MCF 10A (cell line): ENCODE results near the gene DMRTA2. TPM values are rescaled to one million over a fixed set of nuclear protein-coding genes. Genes with fewer than 3 reads are reported as not detected.

Source experiments
- BruUV-seq: library from RNA; stranded (reverse); fragments of 400-500 nt; replicated peaks from 2 replicates; lab custom pipeline; 2021; lab: Mats Ljungman, UMichigan
- CTCF ChIA-PET: fragments of 300-600 bp; sonication (Branson Sonifier 250); formaldehyde crosslinking; extraction: SDS; loops from one replicate; lab custom pipeline; 2021; ENCODE audit warnings: antibody characterized with exemption, inconsistent platforms; lab: Yijun Ruan, JAX
- POLR2A ChIA-PET: fragments of 300-600, 350-650 bp; sonication (Branson Sonifier 250); formaldehyde crosslinking; extraction: SDS; loops from one replicate; lab custom pipeline; 2020; ENCODE audit warnings: antibody characterized with exemption, inconsistent platforms; lab: Yijun Ruan, JAX
- DNase-seq: peaks from one replicate; pipeline ENCODE4 v3.0.0-alpha.2; 2018; ENCODE audit not compliant: unreplicated experiment
- H3K27ac Mint-ChIP-seq: one replicate; pipeline ENCODE4 v1.8.0; 2022; ENCODE audit warnings: mild to moderate bottlenecking, low read depth, mixed read lengths; ENCODE audit not compliant: unreplicated experiment
- H3K27me3 Mint-ChIP-seq: one replicate; pipeline ENCODE4 v1.8.0; 2022; ENCODE audit warnings: mixed read lengths; ENCODE audit not compliant: insufficient read depth, unreplicated experiment
- H3K36me3 Mint-ChIP-seq: one replicate; pipeline ENCODE4 v1.8.0; 2022; ENCODE audit warnings: mild to moderate bottlenecking, moderate library complexity, mixed read lengths; ENCODE audit not compliant: insufficient read depth, unreplicated experiment
- H3K4me1 Mint-ChIP-seq: one replicate; pipeline ENCODE4 v1.8.0; 2022; ENCODE audit warnings: mixed read lengths; ENCODE audit not compliant: insufficient read depth, unreplicated experiment
- H3K4me3 Mint-ChIP-seq: one replicate; pipeline ENCODE4 v1.8.0; 2022; ENCODE audit warnings: mild to moderate bottlenecking, moderate library complexity, mixed read lengths; ENCODE audit not compliant: unreplicated experiment
- H3K9me3 Mint-ChIP-seq: one replicate; pipeline ENCODE4 v1.8.0; 2022; ENCODE audit warnings: mixed read lengths; ENCODE audit not compliant: unreplicated experiment
- CTCF ChIP-seq: fragments of 200-600 bp; IDR thresholded peaks from one replicate; pipeline ENCODE4 v1.8.0; 2022; ENCODE audit warnings: antibody characterized with exemption, mild to moderate bottlenecking; ENCODE audit not compliant: unreplicated experiment
- intact Hi-C: fragments of 100-400 bp; cut with micrococcal nuclease; formaldehyde crosslinking; loops from 2 replicates; pipeline ENCODE4 v1.14.1; 2022
- total RNA-seq: library from RNA; stranded (reverse); gene quantifications from 2 replicates; pipeline ENCODE4 v1.2.3, GENCODE V29; 2022

DMRTA2 gene
- total RNA-seq, 1 experiment from 2014 or later = not detected

GRCh38 chr1:50454911-50455310 lies 31.7 kb upstream of the DMRTA2 start:
- Mint-ChIP-seq H3K9me3 (no peaks in the 10 kb centered on the region), H3K4me1 (no peaks in the 10 kb centered on the region), H3K36me3 (peaks cover 16% of the 10 kb centered on the region), H3K4me3 (no peak overlapping the region), H3K27me3 (no peaks in the 10 kb centered on the region), H3K27ac (no peak overlapping the region)
- ChIA-PET CTCF (interaction anchor here (0.6 kb wide), 1 partner anchor 98 kb away, joined by 3 read pairs; no protein-coding TSS in a partner anchor), POLR2A (no interaction called here)
- DNase-seq = no peak
- no TSS peak for BruUV-seq
- no peak for TF ChIP-seq CTCF
- intact Hi-C loops = no loop called here

DNA sequence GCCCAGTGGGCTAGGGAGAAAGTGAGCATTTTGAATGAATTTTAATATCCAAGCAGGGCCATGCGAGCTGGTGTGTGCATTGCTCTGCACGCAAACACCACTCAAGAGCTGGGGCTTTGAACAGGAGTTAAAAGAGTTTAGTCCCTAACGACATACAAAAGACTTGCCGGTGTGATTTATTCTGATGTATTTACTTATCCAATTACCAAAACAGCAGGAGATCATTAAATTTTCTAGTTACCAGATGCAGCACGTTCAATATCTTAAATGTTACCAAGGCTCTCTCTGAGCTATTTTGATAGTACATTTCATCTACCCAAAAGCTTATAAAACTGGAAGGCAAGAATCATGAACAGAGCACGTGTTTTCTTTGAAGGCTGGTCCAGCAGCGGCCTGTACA lies 30.0 kb upstream of the DMRTA2 start:
- POLR2A ChIA-PET = no interaction called here

GRCh38 chr1:50452700-50453099 lies 29.5 kb upstream of the DMRTA2 start:
- POLR2A ChIA-PET = no interaction called here
- H3K27me3 Mint-ChIP-seq = no peaks in the 10 kb centered on the region
- no TSS peak for BruUV-seq

More for the DNA sequence above, 30.0 kb upstream of the DMRTA2 start:
- no peak overlapping the region for H3K27ac Mint-ChIP-seq
- H3K4me3 Mint-ChIP-seq = no peak overlapping the region
- H3K27me3 Mint-ChIP-seq = no peaks in the 10 kb centered on the region
- peaks cover 16% of the 10 kb centered on the region for H3K36me3 Mint-ChIP-seq
- CTCF ChIA-PET = interaction anchor here (0.6 kb wide), 1 partner anchor 82 kb away, joined by 3 read pairs; no protein-coding TSS in a partner anchor
- H3K4me1 Mint-ChIP-seq = no peaks in the 10 kb centered on the region
- no peaks in the 10 kb centered on the region for H3K9me3 Mint-ChIP-seq
- no peak for DNase-seq
- no peak for TF ChIP-seq CTCF
- intact Hi-C loops = no loop called here
- no TSS peak for BruUV-seq

More at GRCh38 chr1:50452700-50453099, 29.5 kb upstream of the DMRTA2 start:
- H3K4me3 Mint-ChIP-seq = no peak overlapping the region
- H3K36me3 Mint-ChIP-seq = peaks cover 16% of the 10 kb centered on the region
- DNase-seq = no peak
- H3K27ac Mint-ChIP-seq = no peak overlapping the region
- TF ChIP-seq CTCF = no peak
- intact Hi-C loops = no loop called here
- no peaks in the 10 kb centered on the region for H3K9me3 Mint-ChIP-seq
- CTCF ChIA-PET = interaction anchor here (0.6 kb wide), 1 partner anchor 152 kb away, joined by 8 read pairs; no protein-coding TSS in a partner anchor
- no peaks in the 10 kb centered on the region for H3K4me1 Mint-ChIP-seq
